ENCODE results near the gene ANKRD13C.
A peak's percentile ranks its signal among the peaks of the same experiment; 100 is the strongest.

The ANKRD13C gene

GRCh38 chr1:70293186-70293843, 61.2 kb downstream of the ANKRD13C start:
- DNase-seq = no peak

- DNase-seq = no peak
Observed at GRCh38 chr1:70290218-70290617, 64.3 kb downstream of the ANKRD13C start.

GRCh38 chr1:70288166-70288565, 66.4 kb downstream of the ANKRD13C start:
- no peak for DNase-seq

GRCh38 chr1:70286453-70286852, 68.1 kb downstream of the ANKRD13C start:
- no peak for DNase-seq

- DNase-seq = no peak
Observed at GRCh38 chr1:70284366-70284765, 70.2 kb downstream of the ANKRD13C start.

- no peak for DNase-seq
Observed at GRCh38 chr1:70278710-70279109, 75.8 kb downstream of the ANKRD13C start.

GRCh38 chr1:70277875-70278274, 76.6 kb downstream of the ANKRD13C start:
- DNase-seq = no peak

GRCh38 chr1:70265946-70266345, 88.6 kb downstream of the ANKRD13C start:
- no peak for DNase-seq

- DNase-seq = no peak
Observed at GRCh38 chr1:70264839-70265238, 89.7 kb downstream of the ANKRD13C start.

GRCh38 chr1:70256664-70257063, 97.9 kb downstream of the ANKRD13C start:
- no peak for DNase-seq

- no peak for DNase-seq
Observed at GRCh38 chr1:70248729-70249128, 105.8 kb downstream of the ANKRD13C start.

GRCh38 chr1:70247768-70248167, 106.8 kb downstream of the ANKRD13C start:
- DNase-seq = no peak

GRCh38 chr1:70247122-70247521, 107.4 kb downstream of the ANKRD13C start:
- no peak for DNase-seq

GRCh38 chr1:70239940-70240339, 114.6 kb downstream of the ANKRD13C start:
- no peak for DNase-seq

GRCh38 chr1:70234733-70235132, 119.8 kb downstream of the ANKRD13C start:
- no peak for DNase-seq

GRCh38 chr1:70231475-70231874, 123.0 kb downstream of the ANKRD13C start:
- no peak for DNase-seq

GRCh38 chr1:70228670-70229069, 125.9 kb downstream of the ANKRD13C start:
- DNase-seq = no peak

- DNase-seq = no peak
Observed at GRCh38 chr1:70227439-70227838, 127.1 kb downstream of the ANKRD13C start.

GRCh38 chr1:70224954-70225353, 129.6 kb downstream of the ANKRD13C start:
- no peak for DNase-seq

GRCh38 chr1:70222716-70223235, 131.7 kb downstream of the ANKRD13C start:
- no peak for DNase-seq

GRCh38 chr1:70221238-70222121, 133.0 kb downstream of the ANKRD13C start, which contains the start of gene SRSF11:
Gene SRSF11 (plus strand): TSS chr1:70221380. CDS start chr1:70221637, 257 bp downstream.
- peak; percentile 95 to 96 for DNase-seq

- DNase-seq = no peak
Observed at GRCh38 chr1:70220517-70221237, 133.8 kb downstream of the ANKRD13C start.

- no peak for DNase-seq
Observed at GRCh38 chr1:70220015-70220414, 134.5 kb downstream of the ANKRD13C start.
